SK-N-MC (cell line): ENCODE results near the gene COPS7A.

Experiments used
- EZH2 ChIP-seq: fragments of 200-600 bp; sonication (generic); IDR thresholded peaks from one replicate; pipeline ENCODE4 v1.6.1; 2017; ENCODE audit warnings: antibody characterized with exemption
- FOXP2 ChIP-seq: optimal IDR thresholded peaks from 2 replicates; pipeline ENCODE3; 2011; ENCODE audit warnings: mild to moderate bottlenecking, moderate library complexity; ENCODE audit not compliant: insufficient read depth; ENCODE audit errors: extremely low read length, control extremely low read depth
- POLR2AphosphoS5 ChIP-seq: IDR thresholded peaks from 2 replicates; pipeline ENCODE4 v1.6.1; 2012; ENCODE audit warnings: mild to moderate bottlenecking, low read depth, low read length, borderline replicate concordance

GRCh38 chr12:6708960-6709394 lies 14.9 kb upstream of the COPS7A start:
- TF ChIP-seq FOXP2 (no peak), EZH2 (no peak), POLR2AphosphoS5 (no peak; the same call in 1 of the 2 replicates)
